ENCODE results near the gene RAB39B.
"Not testable (repeated sequence)": the region's sequence is repeated elsewhere in the genome, so short reads cannot be mapped to it uniquely, and the experiment has no call there.

RAB39B gene, protein sequence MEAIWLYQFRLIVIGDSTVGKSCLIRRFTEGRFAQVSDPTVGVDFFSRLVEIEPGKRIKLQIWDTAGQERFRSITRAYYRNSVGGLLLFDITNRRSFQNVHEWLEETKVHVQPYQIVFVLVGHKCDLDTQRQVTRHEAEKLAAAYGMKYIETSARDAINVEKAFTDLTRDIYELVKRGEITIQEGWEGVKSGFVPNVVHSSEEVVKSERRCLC

DNA sequence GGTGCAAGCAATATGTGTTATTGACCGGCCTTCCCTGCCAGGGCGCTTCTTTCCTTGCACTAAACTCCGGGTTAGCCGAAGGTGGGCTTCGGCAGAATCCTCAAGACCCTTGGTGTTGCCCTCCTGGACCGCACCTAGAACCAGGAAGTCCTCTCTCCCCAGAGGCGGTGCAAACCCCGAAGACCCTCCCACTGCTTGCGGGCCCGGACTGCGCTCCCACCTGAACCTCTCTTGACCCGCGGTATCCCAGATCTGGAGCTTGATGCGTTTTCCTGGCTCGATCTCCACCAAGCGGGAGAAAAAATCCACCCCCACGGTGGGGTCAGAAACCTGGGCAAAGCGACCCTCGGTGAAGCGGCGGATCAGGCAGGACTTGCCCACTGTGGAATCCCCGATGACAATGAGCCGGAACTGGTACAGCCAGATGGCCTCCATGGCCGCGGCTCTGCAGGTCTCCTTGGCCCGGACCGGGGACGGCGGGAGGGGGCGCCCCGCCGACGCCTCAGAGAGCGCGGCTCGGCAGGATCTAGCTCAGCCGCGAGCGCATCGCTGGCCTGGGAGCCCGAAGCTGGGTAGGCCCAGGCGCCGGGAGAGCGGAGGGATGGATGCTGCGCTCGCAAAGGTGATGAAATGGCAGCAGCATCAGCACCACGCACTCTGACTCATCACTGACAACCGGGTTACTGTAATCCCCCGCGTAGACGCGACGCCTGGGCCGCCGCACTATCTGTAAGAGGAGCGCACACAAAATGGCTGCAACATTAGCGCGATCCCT, at the start of gene RAB39B:
Gene RAB39B (minus strand): TSS at position 638 of the 775 bp plus-strand sequence. CDS start 203 bp downstream, at position 435.
- DNase-seq: peak; percentile 72

DNA sequence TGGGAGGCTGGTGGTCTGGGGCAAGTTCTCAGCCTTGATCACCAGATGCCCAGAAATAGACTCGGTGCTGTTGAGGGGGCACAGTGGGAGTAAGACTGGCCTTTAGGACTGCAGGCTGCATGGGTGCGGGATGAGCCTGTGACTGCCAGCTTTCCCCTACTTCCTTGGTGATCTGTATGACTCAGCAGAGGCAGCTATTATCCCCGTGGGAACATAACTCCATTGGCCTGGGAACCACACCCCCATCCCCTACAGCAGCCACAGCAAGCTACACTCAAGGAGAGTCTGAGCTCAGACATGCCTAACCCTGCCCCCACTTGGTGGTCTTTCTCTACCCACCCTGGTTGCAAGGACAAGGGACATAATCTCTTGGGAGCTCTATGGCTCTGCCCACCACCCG, 49.5 kb upstream of the RAB39B start:
- DNase-seq: no peak

DNA sequence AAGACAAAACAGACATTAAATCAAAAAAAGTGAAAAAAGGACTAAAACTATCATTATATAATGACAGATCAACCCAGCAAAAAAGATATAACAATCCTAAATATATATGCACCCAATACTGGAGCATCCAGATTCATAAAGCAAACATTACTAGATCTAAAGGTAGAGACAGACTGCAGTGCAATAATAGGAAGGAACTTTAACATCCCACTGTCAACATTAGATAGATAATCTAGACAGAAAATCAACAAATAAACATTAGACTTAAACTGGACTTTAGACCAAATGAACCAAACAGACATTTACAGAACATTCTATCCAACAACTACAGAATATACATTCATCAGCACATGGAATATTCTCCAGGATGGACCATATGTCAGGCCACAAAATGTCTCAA, 29.5 kb upstream of the RAB39B start:
- no peak for DNase-seq

DNA sequence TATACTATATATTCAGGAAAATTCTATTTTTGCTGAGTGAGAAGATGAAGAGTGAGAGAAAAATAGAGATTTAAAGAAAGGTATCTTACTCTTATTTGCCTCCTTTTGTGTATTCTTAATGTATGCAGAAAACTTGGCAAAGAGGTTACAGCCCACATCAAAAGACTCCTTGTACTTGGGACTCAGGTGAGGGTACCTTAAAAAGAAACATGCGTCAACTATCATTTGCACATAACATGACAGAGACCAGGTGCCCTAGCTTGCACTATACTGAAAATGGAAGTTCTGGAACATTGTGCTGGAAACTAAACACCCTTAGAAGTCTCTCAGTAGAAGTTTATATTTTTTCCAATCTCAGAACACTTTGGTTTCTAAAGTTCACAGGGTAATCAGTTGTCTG, 15.6 kb upstream of the RAB39B start:
- no peak for DNase-seq

DNA sequence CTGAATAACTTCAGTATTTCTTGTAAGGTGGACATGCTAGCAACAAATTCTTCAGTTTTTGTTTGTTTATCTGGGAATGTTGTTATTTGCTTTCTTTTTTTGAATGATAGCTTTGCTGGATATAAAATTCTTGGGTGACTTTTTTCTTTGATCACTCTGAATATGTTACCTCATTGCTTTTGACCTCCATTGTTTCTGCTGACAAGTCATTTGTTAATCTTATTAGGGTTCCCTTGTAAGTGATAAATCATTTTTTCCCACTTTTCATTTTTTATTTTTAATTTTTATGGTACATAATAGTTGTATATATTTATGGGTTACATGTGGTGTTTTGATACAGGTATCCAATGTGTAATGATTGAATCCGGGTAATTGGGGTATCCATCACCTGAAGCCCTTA, 6.7 kb upstream of the RAB39B start:
- no peak for DNase-seq

DNA sequence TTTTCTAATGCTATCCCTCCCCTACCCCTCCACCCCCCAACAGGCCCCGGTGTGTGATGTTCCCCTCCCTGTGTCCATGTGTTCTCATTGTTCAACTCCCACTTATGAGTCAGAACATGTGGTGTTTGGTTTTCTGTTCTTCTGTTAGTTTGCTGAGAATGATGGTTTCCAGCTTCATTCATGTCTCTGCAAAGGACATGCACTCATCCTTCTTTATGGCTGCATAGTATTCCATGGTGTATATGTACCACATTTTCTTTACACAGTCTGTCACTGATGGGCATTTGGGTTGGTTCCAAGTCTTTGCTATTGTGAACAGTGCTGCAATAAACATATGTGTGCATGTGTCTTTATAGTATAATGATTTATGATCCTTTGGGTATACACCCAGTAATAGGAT, 3.7 kb upstream of the RAB39B start:
- DNase-seq: not testable (repeated sequence)

DNA sequence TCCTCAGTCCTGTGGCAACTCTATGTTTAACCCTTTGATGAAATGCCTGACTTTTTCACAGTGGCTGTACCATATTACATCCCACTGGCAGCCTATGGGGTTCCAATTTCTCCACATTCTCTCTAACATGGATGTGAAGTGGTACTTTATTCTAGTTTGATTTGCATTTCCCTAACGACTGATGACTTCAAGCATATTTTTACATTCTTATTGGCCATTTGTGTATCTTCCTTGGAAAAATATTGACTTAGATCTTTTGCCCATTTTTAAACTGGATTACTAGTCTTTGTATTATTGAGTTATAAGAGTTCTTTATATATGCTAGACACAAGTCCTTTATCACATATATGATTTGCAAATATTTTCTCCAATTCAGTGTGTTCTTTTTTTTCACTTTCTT, 2.1 kb upstream of the RAB39B start:
- DNase-seq: no peak

DNA sequence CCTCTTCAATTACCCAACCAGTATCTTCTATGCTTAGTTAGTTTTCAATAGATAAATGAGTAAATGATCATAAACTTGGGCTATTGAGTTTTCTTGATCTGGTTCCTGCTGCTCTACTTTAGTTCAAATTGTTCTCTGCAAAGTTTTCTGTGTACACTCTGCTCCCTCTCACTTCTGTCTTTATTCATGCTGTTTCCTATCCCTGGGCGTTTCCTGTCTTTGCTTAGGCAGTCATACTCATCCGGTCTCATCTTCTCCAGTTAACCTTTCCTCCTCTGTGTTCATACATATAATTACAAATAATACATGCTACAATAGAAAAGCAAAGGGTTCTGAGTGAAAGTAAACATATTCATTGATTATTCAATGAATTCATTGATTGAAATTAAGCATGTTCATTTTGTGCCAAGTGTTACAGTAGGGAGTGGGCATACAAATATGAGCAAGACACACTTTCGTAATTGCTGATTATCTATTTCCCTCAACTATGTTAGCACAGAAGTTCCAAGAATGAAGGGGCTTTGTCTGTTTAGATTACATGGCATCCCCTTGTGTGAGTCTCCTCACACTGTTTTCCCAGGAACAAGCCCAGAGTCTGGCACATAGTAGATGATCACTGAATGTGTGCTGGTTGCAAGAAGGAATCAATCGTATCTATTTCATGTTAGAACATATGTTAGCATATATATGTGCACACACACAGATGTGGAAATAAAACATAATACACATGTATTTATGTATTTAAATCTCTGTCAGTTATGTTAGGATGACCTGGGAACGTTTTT, 1.1 kb downstream of the RAB39B start:
- peak; percentile 26 for DNase-seq

DNA sequence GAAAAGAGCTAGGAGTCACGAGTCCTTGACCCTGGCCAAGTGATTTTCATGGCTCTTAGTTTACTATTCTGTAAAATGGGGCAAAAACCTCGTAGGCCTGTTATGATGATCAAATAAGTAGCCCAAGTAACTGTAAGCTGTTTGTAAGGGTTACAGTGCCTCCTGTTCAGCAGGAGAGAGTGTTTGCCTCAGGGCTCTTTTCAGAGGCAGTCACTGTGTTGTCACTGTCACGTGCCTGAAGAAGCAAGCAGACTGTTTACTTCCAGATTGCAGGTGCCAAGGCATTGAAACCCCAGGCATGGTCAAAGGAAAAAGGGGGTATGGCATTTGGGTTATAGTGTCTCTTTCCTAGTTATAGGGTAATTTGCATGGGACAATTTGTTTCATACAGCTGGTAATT, 4.5 kb downstream of the RAB39B start:
- no peak for DNase-seq

DNA sequence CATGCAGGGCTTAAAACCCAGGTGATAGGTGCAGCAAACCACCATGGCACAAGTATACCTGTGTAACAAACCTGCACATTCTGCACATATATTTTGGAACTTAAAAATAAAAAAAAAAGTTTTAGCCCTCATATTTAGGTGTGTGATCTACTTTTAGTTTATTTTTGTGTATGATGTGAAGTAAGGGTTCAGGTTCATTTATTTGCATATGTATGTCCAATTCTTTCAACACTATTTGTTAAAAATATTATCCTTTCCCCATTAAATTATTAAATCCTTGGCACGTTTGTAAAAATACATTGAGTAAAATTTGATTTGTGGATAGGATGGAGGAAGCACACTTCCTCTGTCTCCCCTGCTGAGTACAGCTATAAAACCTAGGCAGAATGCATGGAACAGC, 12.9 kb downstream of the RAB39B start:
- no peak for DNase-seq

DNA sequence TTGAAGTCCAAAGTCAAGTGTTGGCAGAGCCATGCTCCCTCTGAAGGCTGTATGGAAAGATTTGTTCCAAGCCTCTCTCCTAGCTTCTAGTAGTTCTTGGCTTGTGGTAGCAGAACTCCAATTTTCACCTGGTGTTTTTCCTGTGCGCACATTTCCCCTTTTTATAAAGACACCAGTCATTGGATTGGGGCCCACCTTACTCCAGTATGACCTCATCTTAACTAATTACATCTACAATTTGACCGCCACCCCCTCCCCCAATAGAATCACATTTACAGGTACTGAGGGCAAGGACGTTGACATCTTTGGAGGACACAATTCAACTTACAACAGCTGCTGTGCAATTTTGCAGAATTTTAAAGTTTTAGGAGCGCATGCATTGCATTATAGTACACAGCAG, 16.8 kb downstream of the RAB39B start:
- no peak for DNase-seq

DNA sequence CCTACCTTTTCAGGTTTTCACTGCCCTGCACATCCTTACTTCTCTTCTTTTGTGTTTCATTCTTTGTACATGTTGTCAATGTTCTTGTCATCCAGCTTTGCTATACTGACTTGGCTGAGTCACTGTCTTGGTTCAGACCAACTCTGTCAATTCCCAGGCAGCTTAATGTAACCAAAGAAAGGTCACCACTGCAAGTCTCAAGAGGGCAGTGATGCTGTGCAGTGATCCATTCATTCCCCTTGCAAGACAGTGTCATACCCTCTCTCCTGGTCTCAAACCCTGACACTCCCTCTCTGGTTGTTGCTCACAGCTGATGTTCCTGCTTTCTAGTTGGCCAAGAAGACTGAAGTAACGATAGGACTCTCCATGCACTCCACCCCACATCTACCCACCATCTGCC, 17.5 kb downstream of the RAB39B start:
- DNase-seq: no peak

DNA sequence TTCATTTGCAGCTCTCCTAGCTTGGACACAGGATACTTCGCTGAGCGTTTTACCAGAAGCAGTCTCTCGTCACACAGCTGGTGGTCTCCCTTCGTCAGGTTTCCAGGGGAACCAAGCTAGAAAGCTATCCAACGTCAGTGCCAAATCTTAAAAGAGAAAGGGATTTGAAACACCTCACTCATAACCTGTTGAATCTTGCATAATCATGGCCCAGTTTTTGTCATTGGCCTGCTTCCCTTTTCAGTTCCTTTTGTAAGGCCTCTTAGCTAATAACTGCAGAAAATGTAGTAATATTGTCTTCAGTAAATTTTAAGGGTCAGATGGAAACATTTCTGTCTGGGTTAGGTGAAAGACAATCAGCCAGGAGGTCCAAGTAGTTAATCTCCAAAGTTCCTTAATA, 22.0 kb downstream of the RAB39B start:
- DNase-seq: peak; percentile 7

DNA sequence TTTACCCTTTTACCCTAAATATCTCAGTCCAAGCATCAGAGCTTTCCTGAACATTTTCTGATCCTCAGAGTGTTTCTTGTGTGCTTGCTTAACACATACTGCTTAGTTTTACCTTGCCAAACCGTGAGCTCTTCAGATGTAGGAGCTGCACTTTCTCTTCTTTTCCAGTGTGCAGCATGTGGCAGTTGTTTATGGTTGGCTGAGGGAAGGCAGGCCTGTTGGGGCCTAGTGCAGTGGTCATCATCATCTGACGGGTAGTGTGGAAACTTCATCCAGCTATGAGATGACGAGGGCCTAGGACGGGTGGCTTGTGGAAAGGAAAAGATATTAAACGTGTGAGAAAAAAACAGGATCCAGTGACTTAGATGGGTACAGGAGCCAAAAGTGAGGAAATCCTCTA, 26.6 kb downstream of the RAB39B start:
- DNase-seq: no peak

DNA sequence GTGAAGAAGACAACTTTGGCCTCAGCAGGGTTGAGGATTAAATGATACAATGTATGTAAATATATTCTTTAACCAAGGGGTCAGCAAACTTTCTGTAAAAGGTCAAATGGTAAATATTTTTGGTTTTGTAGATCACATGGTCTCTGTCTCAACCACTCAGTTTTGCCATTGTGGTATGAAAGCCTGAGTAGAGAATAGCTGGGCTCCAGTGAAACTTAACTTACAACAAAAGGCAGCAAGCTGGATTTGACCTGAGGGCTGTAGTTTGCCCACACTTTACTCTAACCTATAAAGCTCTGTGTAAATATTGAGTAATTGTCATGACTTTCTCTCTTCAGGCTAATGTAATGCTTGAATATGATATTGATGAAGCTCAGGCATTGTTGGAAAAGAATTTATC, 28.4 kb downstream of the RAB39B start:
- DNase-seq: no peak

DNA sequence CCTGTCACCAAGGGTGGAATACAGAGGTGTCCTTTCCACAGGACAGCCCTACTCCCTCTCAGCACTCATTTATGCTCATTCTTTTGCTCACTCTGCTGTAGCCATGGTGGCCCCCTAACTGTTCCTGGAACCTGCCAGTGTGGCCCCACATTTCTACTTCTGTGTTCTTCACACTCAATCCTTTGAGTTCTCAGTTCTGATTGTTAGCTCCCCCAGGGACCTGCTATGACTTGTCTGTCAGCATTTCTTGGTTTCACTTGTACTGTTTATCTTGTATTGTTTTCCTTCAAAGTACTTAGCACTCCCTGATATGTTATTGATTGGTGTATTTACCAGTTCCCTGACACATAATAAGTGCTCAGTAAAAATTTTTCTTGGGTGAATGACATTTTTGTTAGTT, 33.1 kb downstream of the RAB39B start:
- no peak for DNase-seq

DNA sequence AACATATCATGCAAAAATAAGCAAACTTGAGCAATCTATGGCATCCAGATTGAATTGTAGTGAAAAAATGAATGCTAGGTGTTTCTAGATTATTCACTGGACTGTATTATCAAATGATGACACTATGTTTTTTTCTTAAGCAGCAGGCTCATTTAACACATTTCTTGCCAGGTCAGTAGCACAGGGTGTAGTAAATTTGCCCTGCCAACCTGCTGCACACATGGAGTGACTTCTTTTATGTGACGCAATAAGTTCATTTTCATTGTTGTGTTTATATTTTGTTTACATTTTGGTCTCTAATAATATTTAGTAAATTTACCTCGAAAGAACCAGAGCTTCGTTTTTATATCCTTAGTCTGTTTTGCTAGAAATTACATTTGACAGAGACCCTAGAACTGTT, 38.5 kb downstream of the RAB39B start:
- no peak for DNase-seq

DNA sequence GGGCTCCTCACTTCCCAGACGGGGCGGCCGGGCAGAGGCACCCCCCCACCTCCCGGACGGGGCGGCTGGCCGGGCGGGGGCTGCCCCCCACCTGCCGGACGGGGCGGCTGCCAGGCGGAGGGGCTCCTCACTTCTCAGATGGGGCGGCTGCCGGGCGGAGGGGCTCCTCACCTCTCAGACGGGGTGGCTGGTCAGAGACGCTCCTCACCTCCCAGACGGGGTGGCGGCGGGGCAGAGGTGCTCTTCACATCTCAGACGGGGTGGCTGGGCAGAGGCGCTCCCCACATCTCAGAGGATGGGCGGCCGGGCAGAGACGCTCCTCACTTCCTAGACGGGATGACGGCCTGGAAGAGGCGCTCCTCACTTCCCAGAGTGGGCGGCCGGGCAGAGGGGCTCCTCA, 40.5 kb downstream of the RAB39B start:
- not testable (repeated sequence) for DNase-seq

DNA sequence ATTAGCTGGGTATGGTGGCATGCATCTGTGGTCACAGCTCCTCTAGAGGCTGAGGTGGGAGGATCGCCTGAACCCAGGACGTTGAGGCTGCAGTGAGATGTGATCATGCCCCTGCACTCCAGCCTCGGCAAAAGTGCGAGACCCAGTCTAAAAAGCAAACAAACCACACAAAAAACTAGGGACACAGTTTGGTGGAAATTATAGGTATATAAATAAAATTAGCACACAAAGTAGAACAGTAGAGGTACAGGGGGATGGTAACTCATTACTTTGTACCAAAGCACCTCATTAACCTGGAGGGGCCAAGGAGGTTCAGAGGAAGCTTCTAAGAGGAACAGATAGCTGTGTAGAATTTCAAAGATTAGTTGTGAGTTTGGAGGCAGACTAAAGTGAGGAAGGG, 42.9 kb downstream of the RAB39B start:
- no peak for DNase-seq

DNA sequence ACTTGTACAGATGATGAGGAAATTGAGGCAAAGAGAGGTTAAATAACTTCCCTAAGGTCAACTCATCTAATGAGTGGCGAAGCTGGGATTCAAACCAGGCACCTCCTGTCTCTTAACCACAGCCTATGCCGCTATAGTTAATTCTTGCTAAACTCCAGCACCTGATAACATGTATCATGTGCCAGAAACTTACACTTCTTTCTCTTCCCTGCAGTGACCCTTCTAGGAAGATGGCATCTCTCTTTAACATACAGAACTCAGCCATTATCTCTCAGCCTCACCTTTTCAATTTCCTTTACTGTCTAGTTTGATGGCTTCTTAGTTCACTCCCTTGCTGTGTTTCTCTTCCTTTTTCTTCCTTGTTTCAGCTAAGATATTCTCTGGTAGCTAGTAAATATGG, 45.5 kb downstream of the RAB39B start:
- DNase-seq: no peak

DNA sequence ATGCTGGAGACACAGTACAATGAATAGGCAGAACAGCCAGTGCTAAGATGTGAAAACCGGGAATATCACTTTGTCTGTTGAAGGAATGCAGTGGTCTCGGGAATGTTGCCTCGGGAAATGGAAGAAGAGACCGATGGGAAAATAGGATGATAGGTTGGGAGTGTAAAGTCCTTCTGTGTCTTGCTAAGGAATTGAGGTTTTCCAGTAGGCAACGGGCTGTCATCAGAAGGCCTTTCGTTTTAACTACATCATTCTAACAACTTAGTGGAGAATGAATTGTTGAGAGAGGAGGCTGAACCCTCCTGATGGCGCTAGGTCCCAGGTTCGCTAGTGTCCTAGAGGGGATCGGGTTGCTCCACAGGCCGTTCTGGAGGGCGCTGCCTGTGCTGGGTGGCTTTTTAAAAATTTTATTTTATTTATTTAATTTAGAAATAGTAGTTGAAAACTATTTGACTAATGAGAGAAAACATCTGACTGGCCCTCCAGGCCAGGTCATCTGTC, 47.3 kb downstream of the RAB39B start:
- DNase-seq: no peak

DNA sequence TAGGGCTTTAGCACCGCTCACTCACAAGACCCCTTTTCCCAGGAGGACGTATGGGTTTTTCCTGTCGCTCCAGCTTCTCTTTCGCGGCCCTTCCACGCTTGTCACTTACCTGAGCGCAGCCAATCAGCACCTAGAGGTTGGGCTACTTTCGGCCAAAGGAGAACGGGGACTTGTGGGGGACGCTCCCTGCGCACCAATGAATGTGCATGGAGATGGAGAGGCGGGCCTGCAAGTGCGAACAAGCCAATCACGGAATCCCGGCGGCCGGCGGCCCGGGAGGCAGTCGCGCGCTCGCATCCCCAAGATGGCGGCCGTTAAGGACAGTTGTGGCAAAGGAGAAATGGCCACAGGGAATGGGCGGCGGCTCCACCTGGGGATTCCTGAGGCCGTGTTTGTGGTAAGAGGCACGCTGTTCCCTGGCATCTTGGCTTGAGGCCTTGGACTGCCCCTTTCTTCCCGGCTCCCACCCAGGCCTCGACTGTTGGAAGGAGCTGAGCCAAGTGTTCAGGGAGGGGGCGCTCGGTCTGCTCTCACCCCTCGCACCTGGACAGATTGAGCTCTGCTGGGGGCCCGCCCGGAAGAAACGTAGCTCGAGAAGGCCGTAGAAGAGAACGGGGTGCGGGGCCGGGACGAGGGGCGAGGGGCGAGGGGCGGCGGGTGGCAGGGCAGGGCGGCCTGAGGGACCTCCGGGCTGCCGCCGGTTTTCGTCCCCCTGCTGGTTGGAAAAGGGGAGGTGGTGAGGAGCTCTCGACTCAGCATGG, 47.9 kb downstream of the RAB39B start, which contains the start of gene VBP1:
Gene VBP1 (plus strand): TSS at position 282 of the 761 bp plus-strand sequence. CDS start 23 bp downstream, at position 305.
- peak; percentile 91 for DNase-seq

All from CD4-positive, alpha-beta T cell treated with Interleukin-17A for 1 hour (primary cell).